Trophoblast cell (in vitro differentiated cells and primary cell): Measurements from ENCODE around the gene TTC13.

ENCODE experiments used
- DNase-seq, 2 donors: peaks; one replicate each; pipeline ENCODE4 v3.0.0-alpha.2; 2016
- H2AFZ ChIP-seq: 2 replicates; pipeline ENCODE4 v1.6.1; 2013; ENCODE audit warnings: low read length, moderate library complexity, mild to moderate bottlenecking; ENCODE audit not compliant: insufficient read depth, poor library complexity
- H2AK5ac ChIP-seq: 2 replicates; pipeline ENCODE4 v1.6.1; 2013; ENCODE audit warnings: mild to moderate bottlenecking, low read length
- H2BK120ac ChIP-seq: 2 replicates; pipeline ENCODE4 v1.6.1; 2013; ENCODE audit warnings: low read length, mild to moderate bottlenecking, moderate library complexity; ENCODE audit not compliant: insufficient read depth, poor library complexity
- H2BK12ac ChIP-seq: 2 replicates; pipeline ENCODE4 v1.6.1; 2013; ENCODE audit warnings: mild to moderate bottlenecking, low read length, moderate library complexity
- H2BK5ac ChIP-seq: 2 replicates; pipeline ENCODE4 v1.6.1; 2013; ENCODE audit warnings: low read length, low read depth, moderate library complexity, mild to moderate bottlenecking; ENCODE audit not compliant: poor library complexity
- H3K14ac ChIP-seq: 2 replicates; pipeline ENCODE4 v1.6.1; 2013; ENCODE audit warnings: mild to moderate bottlenecking, low read length
- H3K18ac ChIP-seq: 2 replicates; pipeline ENCODE4 v1.6.1; 2013; ENCODE audit warnings: mild to moderate bottlenecking, low read length
- H3K23ac ChIP-seq: 2 replicates; pipeline ENCODE4 v1.6.1; 2013; ENCODE audit warnings: low read length
- H3K27ac ChIP-seq: 2 replicates; pipeline ENCODE4 v1.5.1; 2013; ENCODE audit warnings: low read depth, mild to moderate bottlenecking, inconsistent platforms, low read length, moderate library complexity
- H3K27me3 ChIP-seq: 2 replicates; pipeline ENCODE4 v1.6.1; 2013; ENCODE audit warnings: inconsistent platforms, mild to moderate bottlenecking, low read length, moderate library complexity; ENCODE audit not compliant: insufficient read depth
- H3K36me3 ChIP-seq, 2 experiments: 1 replicate in 1 of 2; 2 replicates in 1 of 2; pipeline ENCODE4 v1.6.1; 2013; ENCODE audit warnings: low read length in 2 of 2, mild to moderate bottlenecking in 2 of 2, moderate library complexity in 1 of 2; ENCODE audit not compliant: insufficient read depth in 2 of 2, control insufficient read depth in 1 of 2
- H3K4ac ChIP-seq: 2 replicates; pipeline ENCODE4 v1.6.1; 2013; ENCODE audit warnings: low read depth, mild to moderate bottlenecking, low read length, moderate library complexity
- H3K4me1 ChIP-seq, 2 experiments: 1 replicate in 1 of 2; 2 replicates in 1 of 2; pipeline ENCODE4 v1.6.1; 2013; ENCODE audit warnings: low read length in 2 of 2, mild to moderate bottlenecking in 2 of 2, moderate library complexity in 1 of 2; ENCODE audit not compliant: insufficient read depth in 2 of 2, control insufficient read depth in 1 of 2
- H3K4me2 ChIP-seq: 2 replicates; pipeline ENCODE4 v1.6.1; 2013; ENCODE audit warnings: inconsistent platforms, mild to moderate bottlenecking, low read length, moderate library complexity
- H3K4me3 ChIP-seq: 2 replicates; pipeline ENCODE4 v1.5.1; 2013; ENCODE audit warnings: mild to moderate bottlenecking, low read depth, low read length, inconsistent platforms
- H3K79me1 ChIP-seq: one replicate; pipeline ENCODE4 v1.6.1; 2013; ENCODE audit warnings: low read length
- H3K79me2 ChIP-seq: 2 replicates; pipeline ENCODE4 v1.6.1; 2013; ENCODE audit warnings: low read length, mild to moderate bottlenecking; ENCODE audit not compliant: control insufficient read depth, insufficient read depth, poor library complexity
- H3K9ac ChIP-seq: 2 replicates; pipeline ENCODE4 v1.6.1; 2013; ENCODE audit warnings: mild to moderate bottlenecking, low read length
- H3K9me3 ChIP-seq: 2 replicates; pipeline ENCODE4 v1.6.1; 2013; ENCODE audit warnings: low read depth, mild to moderate bottlenecking, control low read depth, inconsistent platforms, low read length; ENCODE audit not compliant: insufficient read depth
- H4K12ac ChIP-seq: 2 replicates; pipeline ENCODE4 v1.6.1; 2013; ENCODE audit warnings: low read depth, mild to moderate bottlenecking, low read length, moderate library complexity
- H4K8ac ChIP-seq: 2 replicates; pipeline ENCODE4 v1.6.1; 2013; ENCODE audit warnings: low read depth, mild to moderate bottlenecking, low read length, moderate library complexity
- H4K91ac ChIP-seq: one replicate; pipeline ENCODE4 v1.6.1; 2013; ENCODE audit warnings: low read depth, mild to moderate bottlenecking, low read length, moderate library complexity
- WGBS: extraction: QIAGEN DNeasy Blood & Tissue Kit; methylation state at CpG from one replicate; pipeline ENCODE4 v1.1.7; 2013; ENCODE audit warnings: missing lambda C conversion rate; ENCODE audit not compliant: insufficient read length, insufficient coverage; ENCODE audit errors: extremely low coverage; 5-methylcytosine and 5-hydroxymethylcytosine counted together

Gene TTC13

DNA sequence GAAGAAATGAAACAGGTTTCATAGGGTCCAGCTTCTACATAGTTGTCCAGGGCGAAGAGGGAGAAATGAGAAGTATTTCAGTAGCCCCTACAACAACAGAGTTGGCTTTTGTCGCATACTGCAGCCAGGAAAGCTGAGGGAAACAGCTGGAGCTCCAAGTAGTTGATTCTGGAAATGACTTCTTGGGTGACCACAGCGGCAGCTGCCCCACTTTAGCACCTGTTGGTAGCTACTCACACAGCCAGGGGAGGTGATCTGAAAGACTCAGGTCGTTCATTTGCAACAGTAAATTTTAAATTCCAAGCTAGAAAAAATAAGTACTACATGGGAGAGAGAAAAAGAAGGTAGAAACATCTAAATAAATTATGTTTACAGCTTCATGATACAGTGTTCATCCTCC, 2.3 kb downstream of the TTC13 start:
- Histone ChIP-seq H4K91ac (no peak overlapping the region), H2BK5ac (no peak overlapping the region), H3K4me3 (no peak overlapping the region), H3K4me1 (peaks cover 0 to 4% of the 10 kb centered on the region in 2 experiments), H2AK5ac (no peak overlapping the region), H4K8ac (no peak overlapping the region), H3K36me3 (no peaks in the 10 kb centered on the region), H3K9me3 (no peaks in the 10 kb centered on the region), H3K18ac (no peak overlapping the region), H3K4ac (no peak overlapping the region), H3K27me3 (no peaks in the 10 kb centered on the region), H2BK12ac (no peak overlapping the region), H3K4me2 (no peak overlapping the region), H3K27ac (no peak overlapping the region), H3K79me1 (no peaks in the 10 kb centered on the region), H3K79me2 (no peaks in the 10 kb centered on the region), H3K9ac (no peak overlapping the region), H2BK120ac (no peak overlapping the region), H3K23ac (no peak overlapping the region), H3K14ac (no peak overlapping the region), H4K12ac (no peak overlapping the region), H2AFZ (no peak overlapping the region)
- DNase-seq: no peak
- WGBS: no CpG with 5 or more reads among the region's 4 CpGs

DNA sequence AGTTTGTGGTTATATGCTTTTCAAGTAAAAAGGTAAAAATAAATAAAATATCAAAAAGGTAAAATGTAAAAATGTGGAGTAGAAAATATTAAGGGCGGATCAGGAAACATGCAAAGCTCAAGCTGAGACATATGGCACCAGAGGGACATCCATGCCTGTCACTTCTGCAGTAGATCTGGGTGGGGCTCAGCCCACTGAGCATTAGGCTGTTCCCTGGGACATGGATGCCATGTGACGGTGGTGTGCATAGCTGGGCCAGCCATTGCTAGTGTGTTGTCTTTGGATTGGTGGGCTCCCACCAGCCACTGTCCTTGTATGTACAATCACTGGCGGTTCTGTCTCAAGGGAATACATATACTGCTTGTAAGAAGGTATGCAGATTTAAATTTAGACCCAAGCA, 3.0 kb downstream of the TTC13 start:
- Histone ChIP-seq H2AK5ac (no peak overlapping the region), H3K4me2 (no peak overlapping the region), H2BK12ac (no peak overlapping the region), H2BK120ac (no peak overlapping the region), H4K12ac (no peak overlapping the region), H4K91ac (no peak overlapping the region), H3K4me3 (no peak overlapping the region), H3K36me3 (no peaks in the 10 kb centered on the region), H3K18ac (no peak overlapping the region), H2AFZ (no peak overlapping the region), H3K23ac (no peak overlapping the region), H3K9me3 (no peaks in the 10 kb centered on the region), H3K79me1 (no peaks in the 10 kb centered on the region), H3K4me1 (peaks cover 0 to 4% of the 10 kb centered on the region in 2 experiments), H3K14ac (no peak overlapping the region), H4K8ac (no peak overlapping the region), H3K9ac (no peak overlapping the region), H3K27me3 (no peaks in the 10 kb centered on the region), H3K79me2 (no peaks in the 10 kb centered on the region), H3K4ac (no peak overlapping the region), H2BK5ac (no peak overlapping the region), H3K27ac (no peak overlapping the region)
- WGBS: no CpG with 5 or more reads among the region's 3 CpGs
- DNase-seq: no peak

DNA sequence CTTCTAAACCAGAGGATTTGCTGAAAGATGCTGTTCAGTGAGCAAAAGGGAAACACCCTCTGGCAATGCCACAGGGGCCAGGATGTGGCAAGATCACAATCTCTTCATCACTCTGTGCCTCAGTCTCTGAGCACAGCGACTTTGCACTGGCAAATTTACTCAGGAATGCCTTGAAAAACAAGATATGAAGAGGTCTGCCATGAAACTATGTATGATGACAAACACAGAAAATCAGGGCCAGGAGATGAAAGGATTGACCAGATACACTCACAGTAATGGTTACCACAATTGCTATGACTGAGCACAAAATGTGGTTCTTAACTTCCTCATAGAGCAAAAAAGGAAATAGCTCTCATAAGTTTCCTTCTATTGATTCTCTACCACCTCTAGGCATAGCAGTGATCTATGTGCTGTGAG, 5.8 kb downstream of the TTC13 start:
- no CpG with 5 or more reads among the region's 1 CpG for WGBS
- Histone ChIP-seq H3K27me3 (no peaks in the 10 kb centered on the region), H3K14ac (no peak overlapping the region), H2AFZ (no peak overlapping the region), H2AK5ac (no peak overlapping the region), H3K4me1 (no peaks in the 10 kb centered on the region), H4K8ac (no peak overlapping the region), H3K4me3 (no peak overlapping the region), H3K4me2 (no peak overlapping the region), H2BK5ac (no peak overlapping the region), H3K79me1 (no peaks in the 10 kb centered on the region), H2BK120ac (no peak overlapping the region), H3K18ac (no peak overlapping the region), H3K9me3 (no peaks in the 10 kb centered on the region), H3K9ac (no peak overlapping the region), H4K91ac (no peak overlapping the region), H3K23ac (no peak overlapping the region), H2BK12ac (no peak overlapping the region), H3K36me3 (no peaks in the 10 kb centered on the region), H3K79me2 (no peaks in the 10 kb centered on the region), H4K12ac (no peak overlapping the region), H3K27ac (no peak overlapping the region), H3K4ac (no peak overlapping the region)
- DNase-seq: peak; percentile 72 to 89

DNA sequence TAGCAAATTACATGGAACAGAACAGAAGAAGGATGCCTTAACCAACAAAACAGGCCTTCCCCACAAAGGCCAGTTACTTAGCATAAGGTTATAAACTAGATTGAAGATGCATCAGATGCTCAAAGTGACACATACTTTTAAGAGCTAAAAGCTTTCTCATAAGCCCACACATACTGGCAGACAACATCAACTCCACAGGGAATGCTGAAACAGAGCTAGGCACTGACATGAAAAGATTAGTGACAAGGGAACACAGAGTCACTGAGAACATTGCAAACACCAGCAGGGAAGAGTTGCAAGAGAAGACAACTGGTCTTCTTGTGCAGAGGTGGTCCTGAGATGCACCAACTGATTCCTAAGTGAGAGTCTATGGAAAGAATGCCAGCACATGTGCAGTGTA, 6.9 kb downstream of the TTC13 start:
- Histone ChIP-seq H3K4me3 (no peak overlapping the region), H3K4me1 (no peaks in the 10 kb centered on the region)

More for the DNA sequence above, 6.9 kb downstream of the TTC13 start:
- Histone ChIP-seq H4K12ac (no peak overlapping the region), H2BK5ac (no peak overlapping the region), H4K91ac (no peak overlapping the region), H3K36me3 (no peaks in the 10 kb centered on the region), H2AFZ (no peak overlapping the region), H4K8ac (no peak overlapping the region), H3K18ac (no peak overlapping the region), H2BK12ac (no peak overlapping the region), H3K4ac (no peak overlapping the region), H3K79me1 (no peaks in the 10 kb centered on the region), H3K23ac (peak overlapping the region; percentile 27), H3K79me2 (no peaks in the 10 kb centered on the region), H3K14ac (no peak overlapping the region), H3K9me3 (no peaks in the 10 kb centered on the region), H3K4me2 (no peak overlapping the region), H3K27ac (no peak overlapping the region), H3K27me3 (no peaks in the 10 kb centered on the region), H2AK5ac (no peak overlapping the region), H3K9ac (no peak overlapping the region), H2BK120ac (no peak overlapping the region)
- DNase-seq: no peak
